Neural cell (in vitro differentiated cells): ENCODE results near the gene MTRF1L.
A peak's percentile ranks its signal among the peaks of the same experiment; 100 is the strongest.

Source experiments
- CTCF ChIP-seq: fragments of 450-650 bp; IDR thresholded peaks from 2 replicates; pipeline ENCODE4 v1.5.1; 2014; ENCODE audit warnings: antibody characterized with exemption, mild to moderate bottlenecking, moderate library complexity; ENCODE audit not compliant: poor library complexity, severe bottlenecking
- EP300 ChIP-seq: fragments of 450-650 bp; conservative IDR thresholded peaks from 2 replicates; pipeline ENCODE4 v1.6.1; 2014; ENCODE audit warnings: antibody characterized with exemption, mild to moderate bottlenecking, moderate library complexity; ENCODE audit not compliant: poor library complexity, severe bottlenecking
- EZH2 ChIP-seq: fragments of 200-600, 300-800 bp; shearing (Covaris generic), sonication (generic); IDR thresholded peaks from 2 replicates; pipeline ENCODE4 v1.6.1; 2014; ENCODE audit warnings: antibody characterized with exemption, low read length, borderline replicate concordance, mild to moderate bottlenecking; ENCODE audit not compliant: insufficient read depth, poor library complexity, severe bottlenecking
- POLR2AphosphoS5 ChIP-seq: IDR thresholded peaks from 2 replicates; pipeline ENCODE4 v1.6.1; 2012
- REST ChIP-seq: IDR thresholded peaks from 2 replicates; pipeline ENCODE4 v1.6.1; 2012; ENCODE audit warnings: borderline replicate concordance

- TF ChIP-seq EZH2 (no peak), CTCF (peak; percentile 88), EP300 (no peak), POLR2AphosphoS5 (no peak), REST (no peak)
Observed at GRCh38 chr6:152948150-152948768, 54.2 kb downstream of the MTRF1L start.
